Measurements from ENCODE around the gene EZH2.

Gene EZH2

GRCh38 chr7:148852272-148852671 lies 31.8 kb downstream of the EZH2 start:
- no peak for DNase-seq

- DNase-seq: no peak
Measured at GRCh38 chr7:148850564-148850963, 33.5 kb downstream of the EZH2 start.

GRCh38 chr7:148849393-148850098 lies 34.5 kb downstream of the EZH2 start:
- no peak for DNase-seq

GRCh38 chr7:148847815-148848734 lies 36.0 kb downstream of the EZH2 start:
- no peak for DNase-seq

GRCh38 chr7:148838905-148839304 lies 45.2 kb downstream of the EZH2 start:
- no peak for DNase-seq

- no peak for DNase-seq
Measured at GRCh38 chr7:148835854-148836253, 48.2 kb downstream of the EZH2 start.

- no peak for DNase-seq
Measured at GRCh38 chr7:148834605-148835004, 49.5 kb downstream of the EZH2 start.

GRCh38 chr7:148831782-148832181 lies 52.3 kb downstream of the EZH2 start:
- DNase-seq: no peak

GRCh38 chr7:148830897-148831692 lies 53.0 kb downstream of the EZH2 start:
- no peak for DNase-seq

GRCh38 chr7:148828965-148829364 lies 55.1 kb downstream of the EZH2 start:
- no peak for DNase-seq

GRCh38 chr7:148825338-148825737 lies 58.8 kb downstream of the EZH2 start:
- no peak for DNase-seq

- no peak for DNase-seq
Measured at GRCh38 chr7:148824864-148825263, 59.2 kb downstream of the EZH2 start.

- DNase-seq: no peak
Measured at GRCh38 chr7:148821422-148821821, 62.7 kb downstream of the EZH2 start.

- DNase-seq: no peak
Measured at GRCh38 chr7:148819697-148820360, 64.3 kb downstream of the EZH2 start.

GRCh38 chr7:148815612-148816011 lies 68.5 kb downstream of the EZH2 start:
- DNase-seq: no peak

- no peak for DNase-seq
Measured at GRCh38 chr7:148814922-148815559, 69.0 kb downstream of the EZH2 start.

GRCh38 chr7:148813890-148814289 lies 70.2 kb downstream of the EZH2 start:
- DNase-seq: no peak

GRCh38 chr7:148811892-148812291 lies 72.2 kb downstream of the EZH2 start:
- no peak for DNase-seq

- DNase-seq: no peak
Measured at GRCh38 chr7:148809856-148810255, 74.2 kb downstream of the EZH2 start.

- DNase-seq: no peak
Measured at GRCh38 chr7:148807436-148807835, 76.7 kb downstream of the EZH2 start.

GRCh38 chr7:148806187-148806586 lies 77.9 kb downstream of the EZH2 start:
- no peak for DNase-seq
